ENCODE measurements around the gene ENDOV. TPM values are rescaled to one million over a fixed set of nuclear protein-coding genes. Genes with fewer than 3 reads are reported as not detected.

The ENDOV gene
- total RNA-seq, 1 donor from 2014 or later: 22.8 TPM

- no peaks in the 10 kb centered on the region for H3K4me1 Mint-ChIP-seq (ENCODE audit: low read depth)
- TF ChIP-seq CTCF (IDR thresholded peaks at IDR 0.05): no peak
- no peaks in the 10 kb centered on the region for H3K9me3 Mint-ChIP-seq (ENCODE audit: low read depth)
- DNase-seq (ENCODE audit: low spot score): no peak
- no peak overlapping the region for H3K27ac Mint-ChIP-seq (ENCODE audit: unreplicated experiment)
- peaks cover 39% of the 10 kb centered on the region for H3K27me3 Mint-ChIP-seq (ENCODE audit: low read depth)
- peaks cover 5% of the 10 kb centered on the region for H3K36me3 Mint-ChIP-seq (ENCODE audit: low read depth)
- H3K4me3 Mint-ChIP-seq (ENCODE audit: unreplicated experiment): no peak overlapping the region
Observed at GRCh38 chr17:80468781-80469493, 54.0 kb downstream of the ENDOV start.

- peaks cover 5% of the 10 kb centered on the region for H3K36me3 Mint-ChIP-seq (ENCODE audit: low read depth)
- H3K27me3 Mint-ChIP-seq (ENCODE audit: low read depth): peaks cover 42% of the 10 kb centered on the region
- no peak for TF ChIP-seq CTCF (IDR thresholded peaks at IDR 0.05)
- no peaks in the 10 kb centered on the region for H3K9me3 Mint-ChIP-seq (ENCODE audit: low read depth)
- H3K4me3 Mint-ChIP-seq (ENCODE audit: unreplicated experiment): no peak overlapping the region
- no peak for DNase-seq (ENCODE audit: low spot score)
- H3K4me1 Mint-ChIP-seq (ENCODE audit: low read depth): peaks cover 6% of the 10 kb centered on the region
- H3K27ac Mint-ChIP-seq (ENCODE audit: unreplicated experiment): no peak overlapping the region
Observed at GRCh38 chr17:80469667-80470066, 54.7 kb downstream of the ENDOV start.

- Mint-ChIP-seq H3K27ac (ENCODE audit: unreplicated experiment) (no peak overlapping the region), H3K4me3 (ENCODE audit: unreplicated experiment) (no peak overlapping the region), H3K27me3 (ENCODE audit: low read depth) (peaks cover 44% of the 10 kb centered on the region), H3K4me1 (ENCODE audit: low read depth) (peaks cover 14% of the 10 kb centered on the region), H3K9me3 (ENCODE audit: low read depth) (no peaks in the 10 kb centered on the region), H3K36me3 (ENCODE audit: low read depth) (peaks cover 5% of the 10 kb centered on the region)
- TF ChIP-seq CTCF (IDR thresholded peaks at IDR 0.05): no peak
- DNase-seq (ENCODE audit: low spot score): no peak
Observed at GRCh38 chr17:80470603-80471002, 55.6 kb downstream of the ENDOV start.

GRCh38 chr17:80471922-80472321, 57.0 kb downstream of the ENDOV start:
- Mint-ChIP-seq H3K9me3 (ENCODE audit: low read depth) (no peaks in the 10 kb centered on the region), H3K4me1 (ENCODE audit: low read depth) (peaks cover 14% of the 10 kb centered on the region), H3K27ac (ENCODE audit: unreplicated experiment) (no peak overlapping the region), H3K4me3 (ENCODE audit: unreplicated experiment) (no peak overlapping the region), H3K36me3 (ENCODE audit: low read depth) (peaks cover 5% of the 10 kb centered on the region), H3K27me3 (ENCODE audit: low read depth) (peaks cover 44% of the 10 kb centered on the region)
- DNase-seq (ENCODE audit: low spot score): no peak
- no peak for TF ChIP-seq CTCF (IDR thresholded peaks at IDR 0.05)

- TF ChIP-seq CTCF (IDR thresholded peaks at IDR 0.05): no peak
- Mint-ChIP-seq H3K4me1 (ENCODE audit: low read depth) (peaks cover 14% of the 10 kb centered on the region), H3K4me3 (ENCODE audit: unreplicated experiment) (no peak overlapping the region), H3K36me3 (ENCODE audit: low read depth) (peaks cover 3% of the 10 kb centered on the region), H3K27me3 (ENCODE audit: low read depth) (peaks cover 35% of the 10 kb centered on the region), H3K27ac (ENCODE audit: unreplicated experiment) (no peak overlapping the region), H3K9me3 (ENCODE audit: low read depth) (no peaks in the 10 kb centered on the region)
- no peak for DNase-seq (ENCODE audit: low spot score)
Observed at GRCh38 chr17:80472996-80473395, 58.0 kb downstream of the ENDOV start.
